Measurements from ENCODE around the gene PDIA5. TPM values are rescaled to one million over a fixed set of nuclear protein-coding genes. Genes with fewer than 3 reads are reported as not detected.
A peak's percentile ranks its signal among the peaks of the same experiment; 100 is the strongest.
"Not testable (repeated sequence)": the region's sequence is repeated elsewhere in the genome, so short reads cannot be mapped to it uniquely, and the experiment has no call there.

PDIA5 gene
- total RNA-seq, 1 experiment from 2014 or later: 16.1 TPM

DNA sequence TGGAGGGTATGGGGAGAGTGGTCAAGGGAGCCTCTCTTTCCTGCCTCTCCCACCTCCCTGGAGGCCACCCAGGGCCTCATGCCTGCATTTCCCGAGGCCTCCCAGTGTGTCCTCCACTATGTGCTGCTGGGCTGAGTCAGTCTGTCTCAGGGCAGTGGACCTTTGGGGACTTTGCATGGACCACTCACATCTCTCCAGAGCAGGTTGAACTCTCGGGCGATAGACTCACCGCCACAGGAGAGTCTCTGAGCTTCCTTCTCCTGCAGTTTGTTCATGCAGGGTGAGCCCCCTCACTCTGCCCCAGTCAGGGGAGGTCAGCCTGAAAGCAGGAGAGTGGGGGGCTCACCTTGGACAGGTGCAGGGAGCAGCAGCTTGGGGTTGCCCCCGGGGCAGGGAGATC lies 74.5 kb downstream of the PDIA5 start:
- no peak overlapping the region for H3K4me3 ChIP-seq
- H3K4me1 ChIP-seq: no peaks in the 10 kb centered on the region
- DNase-seq: no peak
- peaks cover 10% of the 10 kb centered on the region for H3K36me3 ChIP-seq
- no peaks in the 10 kb centered on the region for H3K9me3 ChIP-seq (replicated peaks)
- no peaks in the 10 kb centered on the region for H3K27me3 ChIP-seq
- no peak overlapping the region for H3K27ac ChIP-seq

DNA sequence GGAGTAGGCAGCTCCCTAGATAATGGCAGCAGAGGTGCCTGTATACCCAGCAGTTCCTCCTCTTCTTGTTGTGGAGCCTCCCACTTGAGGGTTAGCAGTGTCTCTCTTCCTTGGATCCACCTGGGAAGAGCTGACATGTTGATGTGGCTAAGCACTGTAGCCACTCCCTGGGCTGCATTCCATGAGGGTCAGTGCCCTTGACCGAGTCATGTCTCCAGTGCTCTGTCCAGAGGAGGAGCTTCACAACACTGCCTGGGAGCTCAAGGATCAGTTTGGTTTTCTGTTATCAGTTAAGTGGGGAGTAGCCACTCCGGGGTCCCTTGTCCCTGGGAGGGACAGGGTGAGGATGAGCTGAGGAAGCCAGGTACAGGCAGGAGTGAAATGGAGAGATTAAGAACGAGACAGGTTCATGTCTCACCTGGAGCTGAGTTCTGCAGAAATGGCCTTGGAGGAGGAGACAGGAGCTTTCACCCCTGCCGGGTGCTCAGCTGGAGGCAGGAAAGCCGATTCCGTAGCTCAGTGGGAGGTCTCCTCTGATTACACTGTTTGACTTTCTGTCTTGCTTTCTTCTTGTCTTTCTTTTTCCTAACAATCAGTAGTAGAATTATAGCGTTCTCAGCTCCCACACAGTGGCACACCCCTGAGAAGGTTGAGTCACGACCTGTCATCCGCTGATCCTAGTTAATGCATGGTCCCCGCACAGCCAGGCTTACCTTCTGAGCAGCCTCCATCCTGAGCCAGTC lies 77.0 kb downstream of the PDIA5 start:
- Histone ChIP-seq H3K9me3 (replicated peaks) (no peaks in the 10 kb centered on the region), H3K4me3 (no peak overlapping the region), H3K4me1 (no peaks in the 10 kb centered on the region), H3K36me3 (peaks cover 9% of the 10 kb centered on the region), H3K27ac (no peak overlapping the region), H3K27me3 (no peaks in the 10 kb centered on the region)
- DNase-seq: peak in 1 of 2 experiments; percentile 12

- peaks cover 18% of the 10 kb centered on the region for H3K36me3 ChIP-seq
- no peaks in the 10 kb centered on the region for H3K9me3 ChIP-seq (replicated peaks)
- no peak for DNase-seq
- H3K4me1 ChIP-seq: peaks cover under 1% of the 10 kb centered on the region; the same call in 1 of the 2 replicates
- no peaks in the 10 kb centered on the region for H3K27me3 ChIP-seq
- H3K4me3 ChIP-seq: no peak overlapping the region
- H3K27ac ChIP-seq: no peak overlapping the region
Measured at GRCh38 chr3:123147754-123148535, 81.1 kb downstream of the PDIA5 start.

DNA sequence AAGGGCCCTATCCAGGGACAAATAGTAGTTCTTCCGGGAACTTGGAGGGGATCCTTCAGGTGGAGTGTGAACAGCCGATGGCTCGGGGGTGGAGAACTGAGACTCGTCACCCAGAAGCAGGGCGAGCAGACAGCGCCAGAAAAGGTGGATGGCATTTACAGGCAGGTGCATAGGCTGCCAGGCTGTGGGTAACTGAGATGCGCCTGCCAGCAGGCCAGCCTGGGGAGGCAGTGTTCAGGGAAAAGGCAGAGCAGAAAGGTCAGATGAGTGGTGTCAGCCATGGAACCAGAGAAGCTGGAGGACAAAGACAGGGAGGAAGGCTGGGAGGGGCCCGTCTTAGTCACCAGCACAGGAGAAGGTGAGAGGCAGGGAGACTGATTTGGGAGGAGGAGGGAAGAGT lies 81.9 kb downstream of the PDIA5 start:
- H3K36me3 ChIP-seq: peaks cover 18% of the 10 kb centered on the region
- no peak overlapping the region for H3K27ac ChIP-seq
- H3K4me3 ChIP-seq: no peak overlapping the region
- H3K4me1 ChIP-seq: peaks cover 8% of the 10 kb centered on the region; the same call in 1 of the 2 replicates
- H3K27me3 ChIP-seq: no peaks in the 10 kb centered on the region
- no peaks in the 10 kb centered on the region for H3K9me3 ChIP-seq (replicated peaks)
- DNase-seq: no peak

GRCh38 chr3:123149525-123149924 lies 82.7 kb downstream of the PDIA5 start:
- Histone ChIP-seq H3K9me3 (replicated peaks) (no peaks in the 10 kb centered on the region), H3K27me3 (no peaks in the 10 kb centered on the region), H3K4me3 (no peak overlapping the region), H3K36me3 (peaks cover 18% of the 10 kb centered on the region), H3K27ac (no peak overlapping the region), H3K4me1 (peaks cover 9% of the 10 kb centered on the region; the same call in 1 of the 2 replicates)
- no peak for DNase-seq

DNA sequence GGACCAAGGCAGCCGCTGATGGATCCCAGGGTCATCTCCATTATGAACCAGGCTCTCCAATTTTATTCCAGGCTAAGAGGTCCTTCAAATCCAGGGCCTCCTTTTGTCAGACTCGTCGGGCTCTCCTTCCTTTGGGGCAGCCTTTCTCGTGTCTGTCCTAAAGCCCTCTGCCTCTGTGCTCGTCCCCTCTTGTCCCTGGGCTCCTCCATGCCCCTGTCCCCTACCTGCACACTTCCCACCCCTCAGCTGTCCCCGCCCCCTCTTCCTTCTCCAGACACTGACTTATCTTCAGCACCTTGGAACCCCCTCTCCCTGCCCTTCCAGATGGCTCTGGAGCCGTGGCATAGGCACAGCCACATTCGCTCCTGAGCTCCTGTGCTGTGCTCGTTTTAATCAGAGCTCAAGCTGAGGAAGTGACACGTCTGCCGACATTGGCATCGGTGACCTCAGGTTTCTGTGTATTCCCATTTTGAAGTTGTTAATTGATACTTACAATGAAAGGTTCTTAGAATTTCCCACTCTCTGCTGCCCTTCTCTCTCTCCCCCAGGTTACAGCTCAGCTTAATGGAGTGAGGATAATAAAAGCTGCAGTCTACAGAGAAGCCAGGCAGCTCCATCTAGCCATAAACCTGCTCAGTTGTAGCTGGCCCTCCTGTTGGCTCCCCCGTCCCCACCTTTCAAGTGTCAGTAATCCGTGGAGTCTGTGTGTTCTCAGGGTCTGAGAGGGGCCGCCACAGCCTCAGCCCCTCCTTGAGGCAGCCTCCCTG lies 83.8 kb downstream of the PDIA5 start:
- Histone ChIP-seq H3K4me3 (no peak overlapping the region), H3K36me3 (peaks cover 18% of the 10 kb centered on the region), H3K4me1 (peaks cover 9% of the 10 kb centered on the region; the same call in 1 of the 2 replicates), H3K27ac (no peak overlapping the region), H3K9me3 (replicated peaks) (no peaks in the 10 kb centered on the region), H3K27me3 (no peaks in the 10 kb centered on the region)
- no peak for DNase-seq

DNA sequence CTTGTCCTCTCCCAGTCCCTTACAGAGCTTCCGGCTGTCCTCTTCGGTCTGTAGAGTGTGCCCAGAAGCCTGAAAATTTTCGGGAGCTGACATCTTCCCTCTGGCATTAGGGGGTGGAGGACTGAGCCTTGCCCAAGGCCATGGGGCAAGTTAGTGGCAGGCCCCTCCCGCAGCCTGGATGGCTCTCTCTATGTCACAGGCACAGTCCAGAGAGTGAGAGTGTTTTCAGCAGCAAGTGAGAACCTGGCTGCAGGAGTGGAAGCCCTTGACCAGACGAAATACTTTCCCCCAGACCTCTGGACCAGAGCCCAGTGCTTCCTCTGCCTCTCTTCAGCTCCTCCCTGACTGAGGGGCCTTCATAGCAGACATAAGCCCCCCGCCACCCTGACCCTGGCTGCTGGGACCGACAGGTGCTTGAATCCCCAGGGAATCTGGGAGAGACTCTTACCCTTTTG lies 84.5 kb downstream of the PDIA5 start:
- Histone ChIP-seq H3K4me1 (peaks cover 9% of the 10 kb centered on the region; the same call in 1 of the 2 replicates), H3K36me3 (peaks cover 12% of the 10 kb centered on the region), H3K27me3 (no peaks in the 10 kb centered on the region), H3K9me3 (replicated peaks) (no peaks in the 10 kb centered on the region), H3K27ac (no peak overlapping the region), H3K4me3 (no peak overlapping the region)
- DNase-seq: peak; percentile 12 to 37

GRCh38 chr3:123151853-123152420 lies 85.1 kb downstream of the PDIA5 start:
- DNase-seq; H3K4me1 ChIP-seq; H3K27me3 ChIP-seq; H3K9me3 ChIP-seq (replicated peaks); H3K4me3 ChIP-seq; H3K27ac ChIP-seq: not testable (repeated sequence)
- peaks cover 12% of the 10 kb centered on the region for H3K36me3 ChIP-seq

GRCh38 chr3:123152687-123153086 lies 85.9 kb downstream of the PDIA5 start:
- Histone ChIP-seq H3K27me3 (no peaks in the 10 kb centered on the region), H3K4me1 (peaks cover 9% of the 10 kb centered on the region; the same call in 1 of the 2 replicates), H3K9me3 (replicated peaks) (no peaks in the 10 kb centered on the region), H3K4me3 (no peak overlapping the region), H3K27ac (no peak overlapping the region), H3K36me3 (peaks cover 12% of the 10 kb centered on the region)
- no peak for DNase-seq

GRCh38 chr3:123153125-123154019 lies 86.5 kb downstream of the PDIA5 start:
- Histone ChIP-seq H3K4me3 (no peak overlapping the region), H3K4me1 (peaks cover 9% of the 10 kb centered on the region; the same call in 1 of the 2 replicates), H3K27ac (no peak overlapping the region), H3K36me3 (peaks cover 12% of the 10 kb centered on the region), H3K27me3 (no peaks in the 10 kb centered on the region), H3K9me3 (replicated peaks) (no peaks in the 10 kb centered on the region)
- no peak for DNase-seq

GRCh38 chr3:123154020-123154985 lies 87.5 kb downstream of the PDIA5 start:
- Histone ChIP-seq H3K4me1 (peaks cover 9% of the 10 kb centered on the region; the same call in 1 of the 2 replicates), H3K9me3 (replicated peaks) (no peaks in the 10 kb centered on the region), H3K27ac (no peak overlapping the region), H3K27me3 (no peaks in the 10 kb centered on the region), H3K36me3 (peaks cover 12% of the 10 kb centered on the region), H3K4me3 (no peak overlapping the region)
- DNase-seq: no peak

- peaks cover 7% of the 10 kb centered on the region for H3K36me3 ChIP-seq
- H3K9me3 ChIP-seq (replicated peaks): no peaks in the 10 kb centered on the region
Measured at GRCh38 chr3:123155471-123156011, 88.7 kb downstream of the PDIA5 start.

More at GRCh38 chr3:123155471-123156011, 88.7 kb downstream of the PDIA5 start:
- no peak overlapping the region for H3K4me3 ChIP-seq
- no peak overlapping the region for H3K27ac ChIP-seq
- no peak for DNase-seq
- no peaks in the 10 kb centered on the region for H3K27me3 ChIP-seq
- peaks cover 9% of the 10 kb centered on the region; the same call in 1 of the 2 replicates for H3K4me1 ChIP-seq
